AML-193 (cell line): ENCODE measurements around the gene FBXL20.
"Not testable (repeated sequence)": the region's sequence is repeated elsewhere in the genome, so short reads cannot be mapped to it uniquely, and the experiment has no call there.

Experiments
- DNase-seq, 2 experiments: peaks; one replicate each; lab custom pipeline; 2025; lab: John Stamatoyannopoulos, UW

FBXL20 gene

GRCh38 chr17:39380144-39380543 is 21.3 kb downstream of the FBXL20 start:
- DNase-seq, result no peak

DNA sequence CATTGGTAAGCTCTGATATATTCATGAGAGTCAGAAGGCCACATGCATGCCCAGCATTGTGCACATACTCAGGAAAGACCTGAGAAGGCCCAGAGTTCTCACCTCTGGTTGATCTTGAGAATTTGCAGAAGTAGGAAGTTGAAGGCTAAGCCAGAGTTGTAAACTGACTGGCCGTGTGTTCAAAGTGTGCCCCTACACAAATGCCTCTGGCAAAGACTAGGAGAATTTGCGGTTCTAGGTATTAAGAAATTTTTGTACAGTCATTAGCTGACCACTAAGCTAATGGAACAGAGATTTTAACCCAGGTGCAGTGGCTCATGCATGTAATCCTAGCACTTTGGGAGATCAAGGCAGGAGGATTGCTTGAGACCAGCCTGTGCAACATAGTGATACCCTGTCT is 25.0 kb downstream of the FBXL20 start:
- peak; percentile 34 to 59 for DNase-seq

GRCh38 chr17:39367805-39368204 is 33.6 kb downstream of the FBXL20 start:
- DNase-seq, result not testable (repeated sequence)

- DNase-seq, result no peak
These were observed 35.6 kb downstream of the FBXL20 start for GRCh38 chr17:39365872-39366271.

DNA sequence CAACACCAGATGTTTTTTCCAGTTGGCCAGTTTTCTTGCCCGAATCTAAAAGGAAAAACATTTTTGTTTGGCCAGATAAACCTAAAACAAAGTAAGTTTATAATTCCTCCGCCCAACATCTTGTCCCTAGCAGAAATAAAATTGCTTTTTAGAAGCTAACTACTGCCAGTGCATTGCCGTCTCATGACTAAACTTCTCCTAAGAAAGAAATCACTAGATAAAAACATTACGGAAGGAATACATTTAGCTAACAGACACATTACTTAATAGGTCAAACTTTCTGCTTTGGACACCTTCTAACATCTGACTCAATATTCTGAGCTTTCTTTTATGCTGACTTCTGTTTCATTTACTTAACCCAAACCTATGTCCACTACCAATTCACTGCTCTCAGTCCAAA is 36.2 kb downstream of the FBXL20 start:
- DNase-seq, result no peak

DNA sequence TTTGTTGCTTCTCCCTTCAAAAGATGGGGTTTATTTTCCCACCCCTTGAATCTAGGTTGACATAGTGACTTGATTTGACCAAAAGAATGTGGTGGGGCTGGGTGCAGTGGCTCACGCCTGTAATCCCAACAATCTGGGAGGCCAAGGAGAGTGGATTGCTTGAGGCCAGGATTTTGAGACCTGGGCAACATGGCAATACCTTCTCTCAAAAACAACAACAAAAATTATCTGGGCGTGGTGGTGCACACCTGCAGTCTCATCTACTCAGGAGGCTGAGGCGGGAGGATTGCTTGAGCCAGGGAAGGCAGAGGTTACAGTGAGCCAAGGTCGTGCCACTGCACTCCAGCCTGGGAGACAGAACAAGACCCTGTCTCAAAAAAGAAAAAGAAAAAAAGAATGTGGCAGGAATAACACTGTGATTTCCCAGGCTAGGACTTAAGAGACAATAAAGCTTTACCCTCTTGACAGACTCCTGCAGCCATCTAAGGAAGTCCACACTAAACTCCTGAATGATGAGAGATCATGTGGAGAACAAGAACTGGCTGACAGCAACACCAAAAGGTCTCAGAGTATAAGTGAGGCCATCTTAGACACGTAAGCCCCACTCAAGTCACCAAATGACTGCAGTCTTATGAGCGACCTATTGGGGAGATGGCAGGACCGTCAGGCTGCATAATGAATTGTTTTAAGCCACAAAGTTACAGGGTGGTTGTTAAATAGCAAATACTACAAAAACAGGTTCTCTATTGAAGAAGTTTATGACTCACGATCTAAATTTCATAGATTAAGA is 37.0 kb downstream of the FBXL20 start:
- no peak for DNase-seq

DNA sequence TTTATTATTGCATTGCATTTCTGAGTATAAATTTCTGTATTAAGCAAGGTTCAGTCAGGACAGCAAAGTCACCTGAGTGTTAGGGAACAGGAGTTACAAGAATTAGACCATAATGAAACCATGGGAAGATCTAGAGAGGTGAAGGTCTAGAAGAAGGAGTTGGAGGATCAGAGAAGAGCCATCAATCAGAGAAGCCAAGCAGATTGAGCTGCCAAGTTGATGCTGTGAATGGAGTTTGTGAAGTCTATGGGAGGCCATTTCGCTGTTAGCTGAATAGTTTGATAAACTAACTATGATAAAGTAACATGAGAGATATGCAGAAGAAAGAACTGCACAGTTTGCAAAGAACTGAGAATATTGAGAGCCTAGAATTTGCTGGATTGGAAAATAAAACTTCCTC is 40.4 kb downstream of the FBXL20 start:
- no peak for DNase-seq

GRCh38 chr17:39360537-39360936 is 40.9 kb downstream of the FBXL20 start:
- no peak for DNase-seq

DNA sequence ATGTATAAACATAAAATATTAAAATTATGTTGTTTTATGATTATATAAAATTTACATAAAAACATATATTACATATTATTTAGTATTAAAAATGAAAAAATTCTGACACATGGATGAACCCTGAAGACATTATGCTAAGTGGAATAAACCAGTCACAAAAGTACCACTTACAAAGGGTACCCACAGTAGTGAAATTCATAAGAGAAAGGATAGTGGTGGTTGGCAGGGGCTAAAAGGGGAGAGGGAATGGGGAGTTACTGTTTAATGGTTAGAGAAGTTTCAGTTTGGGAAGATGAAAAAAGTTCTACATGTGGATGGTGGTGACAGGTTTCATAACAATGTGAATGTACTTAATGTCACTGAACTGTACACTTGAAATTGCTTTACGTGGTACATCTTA is 41.4 kb downstream of the FBXL20 start:
- no peak for DNase-seq

- DNase-seq, result no peak
These were observed 43.4 kb downstream of the FBXL20 start for GRCh38 chr17:39357986-39358385.

DNA sequence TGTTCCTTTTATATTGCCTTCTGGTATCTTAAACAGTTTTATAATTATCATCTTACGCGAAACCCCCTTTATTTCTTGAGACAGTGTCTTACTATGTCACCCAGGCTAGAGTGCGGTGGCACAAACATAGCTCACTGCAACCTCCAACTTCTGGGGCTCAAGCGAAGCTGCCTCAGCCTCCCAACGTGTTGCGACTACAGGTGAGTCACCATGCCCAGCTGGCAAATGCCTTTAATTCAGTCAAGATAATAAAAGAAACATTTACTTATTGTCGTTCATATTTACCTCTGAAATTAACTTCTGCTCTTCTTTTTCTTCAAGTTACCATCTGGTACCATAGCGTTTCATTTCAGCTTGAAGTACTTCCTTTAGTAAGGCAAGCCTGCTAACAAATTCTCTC is 43.9 kb downstream of the FBXL20 start:
- DNase-seq, result no peak

- DNase-seq, result no peak
These were observed 48.4 kb downstream of the FBXL20 start for GRCh38 chr17:39352986-39353385.

DNA sequence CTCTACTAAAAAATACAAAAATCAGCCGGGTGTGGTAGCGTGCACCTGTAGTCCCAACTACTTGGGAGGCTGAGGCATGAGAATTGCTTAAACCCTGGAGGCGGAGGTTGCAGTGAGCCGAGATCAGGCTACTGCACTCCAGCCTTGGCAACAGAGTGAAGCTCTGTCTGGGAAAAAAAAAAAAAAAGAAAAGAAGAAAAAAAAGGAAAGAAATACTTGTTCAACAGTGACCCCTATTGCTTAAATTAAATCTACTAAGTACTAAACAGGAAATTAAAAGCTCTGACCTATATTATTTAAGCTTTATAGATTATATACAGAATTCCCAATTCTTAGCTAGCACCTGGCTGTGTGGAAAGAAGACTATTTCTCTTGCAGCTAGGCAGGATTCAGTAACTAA is 48.9 kb downstream of the FBXL20 start:
- peak; percentile 20 to 27 for DNase-seq

DNA sequence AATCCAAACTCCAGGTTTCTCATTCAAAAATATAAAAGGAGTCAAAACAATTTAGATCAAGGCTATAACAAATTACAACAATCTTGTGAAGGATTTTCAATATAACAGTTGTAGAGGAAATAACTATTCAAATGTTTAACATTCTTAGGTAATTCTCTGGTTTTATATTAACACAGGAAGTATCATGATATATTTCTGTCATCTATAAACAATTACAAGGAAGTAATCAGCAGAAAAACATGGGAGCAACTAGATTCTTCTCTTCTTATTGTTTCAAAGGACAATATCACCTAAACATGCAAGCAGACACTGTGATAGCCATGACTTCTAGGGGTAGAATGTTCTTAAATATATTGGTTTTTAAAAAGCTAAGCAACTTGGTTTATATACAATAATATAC is 49.9 kb downstream of the FBXL20 start:
- DNase-seq, result no peak

DNA sequence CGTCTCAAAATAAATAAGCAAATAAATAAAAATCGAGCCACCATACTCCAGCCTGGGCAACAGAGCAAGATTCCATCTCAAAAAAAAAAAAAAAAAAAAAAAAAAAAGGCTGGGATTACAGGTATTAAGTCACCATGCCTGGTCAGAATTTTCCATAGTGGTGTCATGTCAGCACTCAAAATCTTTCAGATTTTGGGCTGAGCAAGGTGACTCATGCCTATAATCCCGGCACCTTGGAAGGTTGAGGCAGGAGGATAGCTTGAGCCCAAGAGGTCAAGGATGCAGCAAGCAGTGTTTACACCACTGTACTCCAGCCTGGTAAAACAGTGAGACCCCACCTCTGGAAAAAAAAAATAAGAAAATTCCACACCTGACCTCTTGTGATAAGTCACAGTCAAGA is 52.2 kb downstream of the FBXL20 start:
- no peak for DNase-seq

GRCh38 chr17:39346863-39347262 is 54.6 kb downstream of the FBXL20 start:
- DNase-seq, result not testable (repeated sequence)

DNA sequence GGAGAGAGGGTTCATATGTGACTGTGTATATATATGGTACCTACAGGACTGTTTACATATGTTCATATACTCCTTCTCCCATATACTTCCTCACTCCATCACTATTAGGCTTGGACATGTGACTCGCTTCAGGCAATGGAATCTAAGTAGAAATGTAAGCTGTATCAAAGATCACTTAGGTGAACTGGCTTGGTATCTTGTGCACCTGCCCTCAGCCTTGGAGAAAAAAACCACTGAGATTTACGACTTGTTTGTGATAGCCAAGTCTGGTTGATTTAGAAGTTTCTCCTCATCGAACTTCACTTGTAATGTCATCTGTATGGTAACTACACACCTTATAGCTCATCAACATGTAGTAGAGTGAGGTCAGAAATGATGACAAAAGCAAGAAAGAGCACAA is 59.9 kb downstream of the FBXL20 start:
- no peak for DNase-seq

DNA sequence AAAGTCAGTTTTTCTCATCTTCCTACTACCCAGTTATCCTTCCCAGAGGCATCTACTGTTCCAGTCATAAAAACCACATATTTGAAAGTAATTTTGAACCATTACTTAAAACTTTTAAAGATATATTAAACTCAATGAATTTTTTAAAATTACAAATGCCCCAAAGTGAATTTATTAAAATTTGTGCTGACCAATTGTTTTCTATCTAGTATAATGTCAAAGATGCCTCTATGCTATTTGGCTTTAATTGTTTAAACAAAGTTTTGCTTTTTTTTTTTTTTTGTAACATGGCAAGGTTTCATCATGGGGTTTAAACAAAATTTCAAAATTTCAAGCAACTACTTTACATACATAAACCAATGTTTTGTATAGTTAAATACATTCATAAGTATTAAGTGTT is 60.7 kb downstream of the FBXL20 start:
- DNase-seq, result no peak

GRCh38 chr17:39339272-39339671 is 62.2 kb downstream of the FBXL20 start:
- DNase-seq, result no peak

DNA sequence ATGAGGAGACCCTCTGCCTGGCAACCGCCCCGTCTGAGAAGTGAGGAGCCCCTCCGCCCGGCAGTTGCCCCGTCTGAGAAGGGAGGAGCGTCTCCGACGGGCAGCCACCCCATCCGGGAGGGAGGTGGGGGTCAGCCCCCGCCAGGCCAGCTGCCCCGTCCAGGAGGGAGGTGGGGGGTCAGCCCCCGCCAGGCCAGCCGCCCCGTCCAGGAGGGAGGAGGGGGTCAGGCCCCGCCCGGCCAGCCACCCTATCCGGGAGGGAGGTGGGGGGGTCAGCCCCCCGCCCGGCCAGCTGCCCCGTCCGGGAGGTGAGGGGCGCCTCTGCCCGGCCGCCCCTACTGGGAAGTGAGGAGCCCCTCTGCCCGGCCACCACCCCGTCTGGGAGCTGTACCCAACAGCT is 63.8 kb downstream of the FBXL20 start:
- DNase-seq, result not testable (repeated sequence)

DNA sequence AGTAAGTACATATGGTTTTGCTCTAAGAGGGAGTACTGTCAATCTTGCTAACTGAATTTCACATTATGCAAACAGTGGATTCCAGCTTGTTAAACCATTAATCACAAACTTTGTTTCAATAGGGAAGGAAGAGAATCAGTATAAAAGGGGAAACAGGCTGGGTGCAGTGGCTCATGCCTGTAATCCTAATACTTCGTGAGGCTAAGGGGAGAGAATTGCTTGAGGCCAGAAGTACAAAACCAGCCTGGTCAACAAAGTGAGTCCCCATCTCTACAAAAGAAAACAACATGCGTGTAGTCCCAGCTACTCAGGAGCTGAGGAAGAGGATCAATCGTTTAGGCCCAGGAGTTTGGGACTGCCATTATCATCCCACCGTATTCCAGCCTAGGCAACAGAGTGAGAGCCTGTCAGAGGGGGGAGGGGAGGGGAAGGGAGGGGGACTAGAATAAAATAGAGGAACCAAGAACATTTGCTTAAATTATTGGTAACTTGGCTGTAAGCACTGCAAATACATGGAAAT is 65.7 kb downstream of the FBXL20 start:
- DNase-seq, result peak; percentile 83 to 89

DNA sequence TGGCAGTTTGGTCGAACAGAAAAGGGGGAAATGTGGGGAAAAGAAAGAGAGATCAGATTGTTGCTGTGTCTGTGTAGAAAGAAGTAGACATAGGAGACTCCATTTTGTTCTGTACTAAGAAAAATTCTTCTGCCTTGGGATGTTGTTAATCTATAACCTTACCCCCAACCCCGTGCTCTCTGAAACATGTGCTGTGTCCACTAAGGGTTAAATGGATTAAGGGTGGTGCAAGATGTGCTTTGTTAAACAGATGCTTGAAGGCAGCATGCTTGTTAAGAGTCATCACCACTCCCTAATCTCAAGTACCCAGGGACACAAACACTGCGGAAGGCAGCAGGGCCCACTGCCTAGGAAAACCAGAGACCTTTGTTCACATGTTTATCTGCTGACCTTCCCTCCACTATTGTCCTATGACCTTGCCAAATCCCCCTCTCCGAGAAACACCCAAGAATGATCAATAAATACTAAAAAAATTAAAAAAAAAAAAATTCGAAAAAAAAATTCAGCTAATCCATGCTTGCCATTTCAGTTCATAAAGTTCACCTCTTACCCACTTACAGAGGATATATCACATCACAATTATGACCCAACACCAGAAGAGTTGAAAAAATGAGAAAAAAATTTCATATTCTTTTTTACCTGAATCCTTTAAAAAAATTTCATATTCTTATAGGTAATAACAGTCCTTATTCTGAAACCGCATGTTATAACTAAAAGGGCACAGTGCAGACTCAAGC is 67.2 kb downstream of the FBXL20 start:
- DNase-seq, result not testable (repeated sequence)

GRCh38 chr17:39332092-39332491 is 69.3 kb downstream of the FBXL20 start:
- DNase-seq, result no peak
